K562 (cell line): Measurements from ENCODE around the gene PANK2. TPM values are rescaled to one million over a fixed set of nuclear protein-coding genes. Genes with fewer than 3 reads are reported as not detected.

Source experiments
- ATAC-seq: fragments of 200-7000 bp; cut with Tn5 transposase; 3 replicates; pipeline ENCODE4 v1.9.1; 2020; ENCODE audit warnings: moderate library complexity
- BruUV-seq: library from RNA; stranded (reverse); fragments of 400-500 nt; replicated peaks from 2 replicates; lab custom pipeline; 2021; lab: Mats Ljungman, UMichigan
- CTCF ChIA-PET: fragments of 300-600 bp; formaldehyde crosslinking; extraction: SDS; loops from one replicate; lab custom pipeline; 2021; ENCODE audit warnings: low intra/inter-chr PET ratio; lab: Yijun Ruan, JAX
- POLR2A ChIA-PET: fragments of 300-600, 350-650 bp; sonication (Branson Sonifier 250); formaldehyde crosslinking; extraction: SDS; loops from one replicate; lab custom pipeline; 2021; ENCODE audit warnings: antibody characterized with exemption, inconsistent platforms; lab: Yijun Ruan, JAX
- DNase-seq, 4 experiments: peaks; one replicate each; pipeline versions ENCODE4 v3.0.0 to v3.0.0-alpha.2; 2011 to 2018; ENCODE audit warnings: low spot score in 3 of 4, mixed read lengths in 3 of 4; ENCODE audit errors: extremely low read depth in 1 of 4
- FAIRE-seq: peaks from 2 replicates; lab custom pipeline; 2011; peaks lifted over from hg19 to GRCh38; lab: Jason Lieb, UNC
- H2AFZ ChIP-seq: 2 replicates; pipeline ENCODE4 v1.6.0; 2011; ENCODE audit warnings: low read depth, low read length, control low read depth, inconsistent platforms
- H3K27ac ChIP-seq: fragments of 200-600 bp; 3 replicates; pipeline ENCODE4 v1.8.0; 2011; ENCODE audit warnings: low read depth, mild to moderate bottlenecking, control low read depth, inconsistent platforms, low read length, moderate library complexity, mixed read lengths; ENCODE audit errors: extremely low read depth
- H3K27me3 ChIP-seq, 2 experiments: fragments of 300-600 bp in 1 of 2; 2 replicates in 1 of 2; 3 replicates in 1 of 2; pipeline versions ENCODE4 v1.6.0 to v1.8.0; 2011; ENCODE audit warnings: inconsistent platforms in 2 of 2, low read length in 2 of 2, mild to moderate bottlenecking in 1 of 2, mixed read lengths in 1 of 2, moderate library complexity in 1 of 2; ENCODE audit not compliant: control insufficient read depth in 2 of 2, insufficient read depth in 2 of 2
- H3K36me3 ChIP-seq: fragments of 300-600 bp; 3 replicates; pipeline ENCODE4 v1.8.0; 2011; ENCODE audit warnings: mild to moderate bottlenecking, low read length, inconsistent platforms; ENCODE audit not compliant: control insufficient read depth, insufficient read depth
- H3K4me1 ChIP-seq, 2 experiments: fragments of 200-600 bp in 1 of 2; replicated peaks in 1 of 2; 2 replicates in 1 of 2; 3 replicates in 1 of 2; pipeline versions ENCODE4 v1.5.1 to v1.8.0; 2011; ENCODE audit warnings: inconsistent platforms in 2 of 2, low read length in 2 of 2, mild to moderate bottlenecking in 1 of 2, mixed read lengths in 1 of 2, moderate library complexity in 1 of 2; ENCODE audit not compliant: control insufficient read depth in 2 of 2, insufficient read depth in 2 of 2
- H3K4me2 ChIP-seq: 2 replicates; pipeline ENCODE4 v1.6.1; 2011; ENCODE audit warnings: low read length, control low read depth, inconsistent platforms, mixed read lengths; ENCODE audit not compliant: insufficient read depth
- H3K4me3 ChIP-seq: fragments of 200-600 bp; sonication (generic), shearing (Covaris generic); 2 replicates; pipeline ENCODE4 v1.5.1; 2016; ENCODE audit warnings: control low read depth, inconsistent platforms
- H3K79me2 ChIP-seq: fragments of 200-600 bp; 3 replicates; pipeline ENCODE4 v1.8.0; 2011; ENCODE audit warnings: low read length, inconsistent platforms; ENCODE audit not compliant: control insufficient read depth, insufficient read depth
- H3K9ac ChIP-seq, 2 experiments: 2 replicates each; pipeline versions ENCODE4 v1.6.0 to v1.6.1; 2011; ENCODE audit warnings: low read depth in 2 of 2, low read length in 2 of 2, control low read depth in 1 of 2, inconsistent platforms in 1 of 2, mild to moderate bottlenecking in 1 of 2, mixed read lengths in 1 of 2; ENCODE audit not compliant: insufficient read depth in 1 of 2
- H3K9me1 ChIP-seq: one replicate; pipeline ENCODE4 v1.6.0; 2011; ENCODE audit warnings: inconsistent platforms, mild to moderate bottlenecking, low read length, moderate library complexity; ENCODE audit not compliant: control insufficient read depth, insufficient read depth
- H3K9me3 ChIP-seq: replicated peaks from 2 replicates; pipeline ENCODE4 v1.5.1; 2011; ENCODE audit warnings: low read depth, low read length, inconsistent platforms; ENCODE audit not compliant: control insufficient read depth, insufficient read depth
- H4K20me1 ChIP-seq: replicated peaks from 2 replicates; pipeline ENCODE4 v1.6.1; 2011; ENCODE audit warnings: low read length, inconsistent platforms, mixed read lengths; ENCODE audit not compliant: control insufficient read depth, insufficient read depth
- CC2D1A ChIP-seq: fragments of 450-650 bp; IDR thresholded peaks from 2 replicates; pipeline ENCODE4 v1.6.1; 2017; ENCODE audit warnings: mild to moderate bottlenecking
- CUX1 ChIP-seq: fragments of 200-800 bp; sonication (Bioruptor generic); IDR thresholded peaks from 2 replicates; pipeline ENCODE4 v1.6.1; 2016; ENCODE audit warnings: missing genetic modification characterization, missing compliant biosample characterization
- ELF4 ChIP-seq: fragments of 450-650 bp; formaldehyde crosslinking; IDR thresholded peaks from 2 replicates; pipeline ENCODE4 v1.4.0; 2022; ENCODE audit warnings: missing genetic modification characterization
- EP400 ChIP-seq: fragments of 450-650 bp; IDR thresholded peaks from 2 replicates; pipeline ENCODE4 v1.6.1; 2017; ENCODE audit warnings: antibody characterized with exemption, mild to moderate bottlenecking, moderate library complexity
- GABPA ChIP-seq: fragments of 200-800 bp; sonication (Bioruptor generic); conservative IDR thresholded peaks from 2 replicates; pipeline ENCODE4 v1.6.1; 2016; ENCODE audit warnings: low read depth, missing genetic modification characterization, missing compliant biosample characterization
- MEF2A ChIP-seq: IDR thresholded peaks from 2 replicates; pipeline ENCODE4 v1.6.1; 2011; ENCODE audit warnings: low read depth, mild to moderate bottlenecking, low read length, moderate library complexity; ENCODE audit not compliant: control insufficient read depth
- NBN ChIP-seq: fragments of 450-650 bp; IDR thresholded peaks from 2 replicates; pipeline ENCODE4 v1.6.1; 2016; ENCODE audit warnings: low read depth, mild to moderate bottlenecking
- NCOA6 ChIP-seq: fragments of 450-650 bp; IDR thresholded peaks from 2 replicates; pipeline ENCODE4 v1.6.1; 2017; ENCODE audit warnings: mild to moderate bottlenecking
- NR4A1 ChIP-seq, 2 experiments: fragments of 250-450 bp in 1 of 2; fragments of 450-650 bp in 1 of 2; sonication (Bioruptor Pico) in 1 of 2; IDR thresholded peaks; 2 replicates each; pipeline versions ENCODE4 v1.4.0 to v1.6.1; 2016 to 2020; ENCODE audit warnings: mild to moderate bottlenecking in 2 of 2, missing compliant biosample characterization in 1 of 2, missing genetic modification characterization in 1 of 2, moderate library complexity in 1 of 2
- TRIM28 ChIP-seq: fragments of 450-650 bp; IDR thresholded peaks from 2 replicates; pipeline ENCODE4 v1.6.1; 2017
- U2AF2 ChIP-seq: fragments of 200-400 bp; formaldehyde crosslinking; optimal IDR thresholded peaks from 2 replicates; pipeline ENCODE3; 2017; ENCODE audit warnings: low read depth, mild to moderate bottlenecking, low read length
- ZNF57 ChIP-seq: fragments of 450-650 bp; formaldehyde crosslinking; IDR thresholded peaks from 2 replicates; pipeline ENCODE4 v1.4.0; 2020; ENCODE audit warnings: mild to moderate bottlenecking, moderate library complexity
- ZNF780A ChIP-seq: fragments of 250-450 bp; sonication (Bioruptor Pico); IDR thresholded peaks from 2 replicates; pipeline ENCODE4 v1.5.0; 2021; ENCODE audit warnings: mild to moderate bottlenecking
- WGBS: fragments of 100-300 bp; shearing (Covaris generic); methylation state at CpG from one replicate; pipeline ENCODE4 v1.1.6; 2016; ENCODE audit warnings: low coverage, mixed read lengths; ENCODE audit not compliant: insufficient coverage; ENCODE audit errors: missing lambda C conversion rate; 5-methylcytosine and 5-hydroxymethylcytosine counted together
- in situ Hi-C: fragments of 300-500 bp; cut with MboI; formaldehyde crosslinking; loops from 4 replicates; pipeline ENCODE4 v1.15.0; 2018; ENCODE audit warnings: inconsistent platforms, mixed read lengths
- intact Hi-C: fragments of 100-400 bp; cut with micrococcal nuclease; formaldehyde crosslinking; loops from 2 replicates; pipeline ENCODE4 v1.14.2; 2022
- polyA plus RNA-seq, 8 experiments: library from polyadenylated mRNA; depleted of rRNA in 4 of 8; stranded (reverse) in 5 of 8; unstranded in 3 of 8; fragments of >200 nt; fragmentation: Nextera tagmentation in 2 of 8; fragmentation: Illumina TruSeq in 1 of 8; extraction: Ambion mirVana in 2 of 8; extraction: Trizol in 1 of 8; gene quantifications; 2 replicates each; pipeline versions ENCODE4 v1.2.1 to v1.2.3, GENCODE V29; 2011 to 2014; ENCODE audit warnings: inconsistent platforms in 1 of 8, missing spikeins in 1 of 8
- total RNA-seq, 7 experiments: library from RNA; depleted of rRNA in 6 of 7; stranded (reverse); fragments of >200 nt in 6 of 7; fragmentation: Illumina TruSeq in 2 of 7; extraction: Trizol in 2 of 7; gene quantifications; 2 replicates each; pipeline versions ENCODE4 v1.2.1 to v1.2.3, GENCODE V29; 2011 to 2021; ENCODE audit warnings: low replicate concordance in 1 of 7
- TF ChIP-seq, protein P1 (sequence below): fragments of 450-650 bp; IDR thresholded peaks from 2 replicates; pipeline ENCODE4 v1.6.1; 2016; ENCODE audit warnings: antibody characterized with exemption

The PANK2 gene
- total and polyA plus RNA-seq, 9 of the 15 experiments (the other 6 are each of a cell fraction or from before 2014, with no cell fraction given), result 14.9 to 43.5 (median 31.4) TPM

GRCh38 chr20:3847429-3847940 is 41.7 kb upstream of the PANK2 start (continued):
- no peak for TF ChIP-seq NCOA6
- no peak for TF ChIP-seq EP400
- 0 out of 2 replicates have a peak, but pooled peaks have one; percentile 5 for TF ChIP-seq GABPA (tag)
- no peak for TF ChIP-seq ELF4 (CRISPR knock-in tag)
- TF ChIP-seq MEF2A, result no peak
- TF ChIP-seq ZNF57, result no peak

DNA sequence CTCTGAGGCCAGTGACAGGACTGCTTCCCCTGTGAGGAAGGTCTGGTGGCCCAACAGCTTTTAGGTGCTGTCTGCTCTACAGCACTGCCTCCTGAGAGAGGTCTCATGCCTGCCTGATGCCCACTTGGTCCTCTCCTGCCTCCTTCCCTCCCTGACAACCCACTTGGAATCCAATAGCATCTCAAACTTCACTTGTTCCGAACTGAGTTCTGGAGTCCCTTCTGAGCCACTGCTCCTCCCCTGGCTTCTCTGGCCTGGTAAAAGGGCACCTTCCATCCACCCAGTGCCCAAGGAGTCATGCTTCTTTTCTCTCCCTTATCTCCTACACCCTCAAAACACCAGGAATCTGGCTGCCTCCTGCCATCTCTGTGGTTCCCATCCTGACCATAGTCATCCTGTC is 40.6 kb upstream of the PANK2 start:
- H3K9me1 ChIP-seq, result no peaks in the 10 kb centered on the region
- no peak overlapping the region for H3K4me2 ChIP-seq
- peak overlapping the region in 1 of 2 experiments; percentile 68; a peak in 1 of 4 replicates for H3K9ac ChIP-seq
- no peaks in the 10 kb centered on the region for H4K20me1 ChIP-seq
- 100% methylated on average over 1 of the region's 1 CpG for WGBS
- H3K4me3 ChIP-seq, result no peak overlapping the region
- in situ Hi-C loops, result no loop called here
- no TSS peak for BruUV-seq
- FAIRE-seq, result no peak
- TF ChIP-seq ZNF780A (no peak), TRIM28 (no peak), NBN (no peak), U2AF2 (no peak), CC2D1A (no peak), NR4A1 (CRISPR knock-in tag; IDR thresholded peaks at IDR 0.05) (no peak), NR4A1 (tag; IDR thresholded peaks at IDR 0.05) (no peak), CUX1 (CRISPR knock-in tag) (no peak)
- TF ChIP-seq, protein P1, sequence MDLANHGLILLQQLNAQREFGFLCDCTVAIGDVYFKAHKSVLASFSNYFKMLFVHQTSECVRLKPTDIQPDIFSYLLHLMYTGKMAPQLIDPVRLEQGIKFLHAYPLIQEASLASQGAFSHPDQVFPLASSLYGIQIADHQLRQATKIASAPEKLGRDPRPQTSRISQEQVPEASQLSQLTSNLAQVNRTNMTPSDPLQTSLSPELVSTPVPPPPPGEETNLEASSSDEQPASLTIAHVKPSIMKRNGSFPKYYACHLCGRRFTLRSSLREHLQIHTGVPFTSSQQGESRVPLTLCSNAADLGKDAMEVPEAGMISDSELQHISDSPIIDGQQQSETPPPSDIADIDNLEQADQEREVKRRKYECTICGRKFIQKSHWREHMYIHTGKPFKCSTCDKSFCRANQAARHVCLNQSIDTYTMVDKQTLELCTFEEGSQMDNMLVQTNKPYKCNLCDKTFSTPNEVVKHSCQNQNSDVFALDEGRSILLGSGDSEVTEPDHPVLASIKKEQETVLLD, result no peak
- H3K36me3 ChIP-seq, result peaks cover 16% of the 10 kb centered on the region; the same call in 2 of the 3 replicates
- H3K4me1 ChIP-seq, result peaks cover 19 to 29% of the 10 kb centered on the region in 2 experiments; a peak in 4 of 5 replicates
- H2AFZ ChIP-seq, result no peak overlapping the region
- POLR2A ChIA-PET, result interaction anchor here (0.6 kb wide), 1 partner anchor 68 kb away, joined by 3 read pairs; no protein-coding TSS in a partner anchor
- no peaks in the 10 kb centered on the region for H3K27me3 ChIP-seq
- ATAC-seq, result no peak
- H3K27ac ChIP-seq, result no peak overlapping the region
- CTCF ChIA-PET, result no interaction called here
- DNase-seq, result no peak
- no peaks in the 10 kb centered on the region for H3K9me3 ChIP-seq
- intact Hi-C loops, result loop anchor here (5.0 kb wide), 1 partner anchor 61 kb away; the partner anchor contains the start of gene CENPB
- H3K79me2 ChIP-seq, result peaks cover 28% of the 10 kb centered on the region
